ENCODE measurements around the gene CDCA7L. TPM values are rescaled to one million over a fixed set of nuclear protein-coding genes. Genes with fewer than 3 reads are reported as not detected.
"Not testable (repeated sequence)": the region's sequence is repeated elsewhere in the genome, so short reads cannot be mapped to it uniquely, and the experiment has no call there.

Gene CDCA7L
- total RNA-seq, 3 donors from 2014 or later: 20.8 to 33.7 (median 27.0) TPM

DNA sequence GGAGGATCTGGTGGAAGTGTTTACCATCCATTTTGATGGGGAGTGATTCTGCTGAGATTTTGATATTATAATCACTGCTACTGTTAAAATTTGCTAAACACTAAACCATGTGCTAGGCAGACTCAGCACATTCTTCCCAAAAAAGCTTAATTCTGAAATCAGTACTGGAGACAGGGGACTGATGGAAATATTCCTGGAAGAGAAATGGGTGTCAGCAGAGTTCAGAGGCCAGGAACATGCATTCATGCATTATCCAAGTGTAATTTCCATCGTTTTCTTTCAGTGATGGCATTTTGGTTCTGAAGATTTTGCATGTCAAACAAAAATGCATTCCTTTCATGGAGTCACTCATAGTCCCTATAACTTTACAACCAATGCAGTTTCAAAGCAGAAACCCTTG lies 79.0 kb downstream of the CDCA7L start:
- TF ChIP-seq, protein P1, sequence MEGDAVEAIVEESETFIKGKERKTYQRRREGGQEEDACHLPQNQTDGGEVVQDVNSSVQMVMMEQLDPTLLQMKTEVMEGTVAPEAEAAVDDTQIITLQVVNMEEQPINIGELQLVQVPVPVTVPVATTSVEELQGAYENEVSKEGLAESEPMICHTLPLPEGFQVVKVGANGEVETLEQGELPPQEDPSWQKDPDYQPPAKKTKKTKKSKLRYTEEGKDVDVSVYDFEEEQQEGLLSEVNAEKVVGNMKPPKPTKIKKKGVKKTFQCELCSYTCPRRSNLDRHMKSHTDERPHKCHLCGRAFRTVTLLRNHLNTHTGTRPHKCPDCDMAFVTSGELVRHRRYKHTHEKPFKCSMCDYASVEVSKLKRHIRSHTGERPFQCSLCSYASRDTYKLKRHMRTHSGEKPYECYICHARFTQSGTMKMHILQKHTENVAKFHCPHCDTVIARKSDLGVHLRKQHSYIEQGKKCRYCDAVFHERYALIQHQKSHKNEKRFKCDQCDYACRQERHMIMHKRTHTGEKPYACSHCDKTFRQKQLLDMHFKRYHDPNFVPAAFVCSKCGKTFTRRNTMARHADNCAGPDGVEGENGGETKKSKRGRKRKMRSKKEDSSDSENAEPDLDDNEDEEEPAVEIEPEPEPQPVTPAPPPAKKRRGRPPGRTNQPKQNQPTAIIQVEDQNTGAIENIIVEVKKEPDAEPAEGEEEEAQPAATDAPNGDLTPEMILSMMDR (IDR thresholded peaks at IDR 0.05): no peak
- no peaks in the 10 kb centered on the region for H3K4me1 ChIP-seq (ENCODE audit: low read depth)
- no peaks in the 10 kb centered on the region for H3K9me3 ChIP-seq
- no peak overlapping the region for H3K4me3 ChIP-seq
- intact Hi-C loops (cut with DNase I, micrococcal nuclease): loop anchor here in 1 of 2 donors (10.0 kb wide), 1 partner anchor 78 kb away; the partner anchor contains the start of gene CDCA7L
- ATAC-seq (no peak), DNase-seq (no peak)
- no peaks in the 10 kb centered on the region for H3K36me3 ChIP-seq (ENCODE audit: low read depth)

DNA sequence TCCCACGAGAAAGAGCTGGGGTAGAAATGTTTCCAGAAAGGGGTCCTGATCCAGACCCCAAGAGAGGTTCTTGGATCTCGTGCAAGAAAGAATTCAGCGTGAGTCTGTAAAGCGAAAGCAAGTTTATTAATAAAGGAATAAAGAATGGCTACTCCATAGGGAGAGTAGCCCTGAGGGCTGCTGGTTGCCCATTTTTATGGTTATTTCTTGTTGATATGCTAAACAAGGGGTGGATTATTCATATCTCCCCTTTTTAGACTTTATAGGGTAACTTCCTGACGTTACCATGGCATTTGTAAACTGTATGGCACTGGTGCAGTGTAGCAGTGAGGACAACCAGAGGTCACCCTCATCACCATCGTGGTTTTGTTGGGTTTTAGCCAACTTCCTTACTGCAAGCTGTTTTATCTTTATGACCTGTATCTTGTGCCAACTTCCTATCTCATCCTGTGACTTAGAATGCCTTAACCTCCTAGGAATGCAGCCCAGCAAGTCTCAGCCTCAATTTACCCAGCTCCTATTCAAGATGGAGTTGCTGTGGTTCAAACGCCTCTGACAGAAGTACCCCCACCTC lies 80.0 kb downstream of the CDCA7L start:
- DNase-seq: peak in 2 of 3 donors; percentile 36 to 86

DNA sequence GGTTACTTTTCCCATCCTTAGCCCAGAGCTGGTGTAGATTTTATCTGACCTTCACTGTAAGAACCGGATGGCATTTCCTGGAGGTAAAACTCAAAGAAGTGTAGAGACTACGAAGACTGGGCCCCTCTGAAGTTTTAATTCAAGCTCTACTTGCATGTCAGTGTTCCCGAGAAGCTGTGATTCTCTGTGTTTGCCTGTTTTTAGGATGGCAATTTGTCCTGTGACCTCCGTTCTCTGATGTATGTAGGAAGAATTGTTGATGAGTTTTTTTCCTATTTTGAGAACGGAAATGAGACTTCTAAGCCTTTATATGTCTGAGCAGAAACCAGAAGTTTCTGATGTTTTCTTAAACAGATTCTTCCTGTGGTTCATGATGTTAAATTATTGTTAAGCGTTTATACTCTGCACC lies 94.1 kb downstream of the CDCA7L start:
- TF ChIP-seq, protein P1 (IDR thresholded peaks at IDR 0.05): no peak
- intact Hi-C loops (cut with DNase I, micrococcal nuclease): no loop called here
- ATAC-seq (no peak), DNase-seq (no peak)
- Histone ChIP-seq H3K4me1 (ENCODE audit: low read depth) (no peaks in the 10 kb centered on the region), H3K9me3 (no peaks in the 10 kb centered on the region), H3K4me3 (no peak overlapping the region), H3K36me3 (ENCODE audit: low read depth) (no peaks in the 10 kb centered on the region)

More for the DNA sequence above, 80.0 kb downstream of the CDCA7L start:
- not testable (repeated sequence) for H3K36me3 ChIP-seq (ENCODE audit: low read depth); H3K4me3 ChIP-seq; H3K4me1 ChIP-seq (ENCODE audit: low read depth); H3K9me3 ChIP-seq
- intact Hi-C loops (cut with DNase I, micrococcal nuclease): loop anchor here in 1 of 2 donors (10.0 kb wide), 1 partner anchor 79 kb away; the partner anchor contains the start of gene CDCA7L
- peak; percentile 95 for ATAC-seq
